HepG2 (cell line): Measurements from ENCODE around the gene UBTD1. TPM values are rescaled to one million over a fixed set of nuclear protein-coding genes. Genes with fewer than 3 reads are reported as not detected.

Experiments
- ATAC-seq: fragments of 200-7000 bp; cut with Tn5 transposase; 3 replicates; pipeline ENCODE4 v1.9.1; 2020; ENCODE audit warnings: mild to moderate bottlenecking, moderate library complexity
- BruUV-seq: library from RNA; stranded (reverse); fragments of 400-500 nt; replicated peaks from 2 replicates; lab custom pipeline; 2021; lab: Mats Ljungman, UMichigan
- CTCF ChIA-PET: fragments of 300-600 bp; formaldehyde crosslinking; extraction: SDS; loops from one replicate; lab custom pipeline; 2021; ENCODE audit warnings: low total read pairs, inconsistent platforms, low intra/inter-chr PET ratio; lab: Yijun Ruan, JAX
- POLR2A ChIA-PET: fragments of 350-600 bp; sonication (Branson Sonifier 250); formaldehyde crosslinking; loops from one replicate; lab custom pipeline; 2020; ENCODE audit warnings: antibody characterized with exemption, inconsistent platforms; lab: Yijun Ruan, JAX
- DNase-seq: peaks from one replicate; pipeline ENCODE4 v3.0.0-alpha.2; 2015; ENCODE audit warnings: low spot score
- FAIRE-seq: peaks from 3 replicates; lab custom pipeline; 2011; peaks lifted over from hg19 to GRCh38; lab: Jason Lieb, UNC
- H2AFZ ChIP-seq: one replicate; pipeline ENCODE4 v1.6.1; 2011; ENCODE audit warnings: low read length, inconsistent platforms
- H3K27ac ChIP-seq: fragments of 300-600 bp; 3 replicates; pipeline ENCODE4 v1.8.0; 2011; ENCODE audit warnings: mixed run types, mild to moderate bottlenecking, mixed read lengths, low read length, inconsistent platforms; ENCODE audit not compliant: insufficient read depth; ENCODE audit errors: extremely low read length
- H3K27me3 ChIP-seq, 2 experiments: fragments of 200-600 bp in 1 of 2; 2 replicates in 1 of 2; 3 replicates in 1 of 2; pipeline versions ENCODE4 v1.6.0 to v1.8.0; 2011; ENCODE audit warnings: low read length in 2 of 2, mild to moderate bottlenecking in 2 of 2, moderate library complexity in 2 of 2, inconsistent platforms in 1 of 2; ENCODE audit not compliant: insufficient read depth in 2 of 2, control insufficient read depth in 1 of 2
- H3K36me3 ChIP-seq, 2 experiments: fragments of 200-600 bp in 1 of 2; replicated peaks in 1 of 2; 2 replicates in 1 of 2; 3 replicates in 1 of 2; pipeline versions ENCODE4 v1.5.1 to v1.8.0; 2011; ENCODE audit warnings: low read length in 2 of 2, inconsistent platforms in 1 of 2; ENCODE audit not compliant: insufficient read depth in 2 of 2, control insufficient read depth in 1 of 2
- H3K4me1 ChIP-seq: 2 replicates; pipeline ENCODE4 v1.5.1; 2012; ENCODE audit warnings: low read length, inconsistent platforms; ENCODE audit not compliant: insufficient read depth
- H3K4me2 ChIP-seq: 2 replicates; pipeline ENCODE4 v1.6.0; 2011; ENCODE audit warnings: low read depth, low read length, inconsistent platforms
- H3K4me3 ChIP-seq, 3 experiments: fragments of 200-600 bp in 1 of 3; sonication (generic), shearing (Covaris generic) in 1 of 3; replicated peaks in 1 of 3; 2 replicates each; pipeline ENCODE4 v1.5.1; 2011 to 2016; ENCODE audit warnings: low read length in 3 of 3, inconsistent platforms in 2 of 3, low read depth in 2 of 3, mild to moderate bottlenecking in 2 of 3, control low read depth in 1 of 3, mixed read lengths in 1 of 3; ENCODE audit not compliant: insufficient read depth in 1 of 3
- H3K79me2 ChIP-seq: one replicate; pipeline ENCODE4 v1.6.1; 2011; ENCODE audit warnings: low read length, inconsistent platforms; ENCODE audit not compliant: insufficient read depth
- H3K9ac ChIP-seq: 2 replicates; pipeline ENCODE4 v1.6.0; 2011; ENCODE audit warnings: mild to moderate bottlenecking, low read depth, low read length, inconsistent platforms; ENCODE audit not compliant: insufficient read depth
- H3K9me3 ChIP-seq: 2 replicates; pipeline ENCODE4 v1.5.1; 2012; ENCODE audit warnings: mild to moderate bottlenecking, low read length
- H4K20me1 ChIP-seq: 2 replicates; pipeline ENCODE4 v1.6.0; 2011; ENCODE audit warnings: inconsistent platforms, mild to moderate bottlenecking, low read length, moderate library complexity; ENCODE audit not compliant: insufficient read depth
- AKAP8 ChIP-seq: sonication (generic); formaldehyde crosslinking; IDR thresholded peaks from 2 replicates; pipeline ENCODE4 v1.5.1; 2020; ENCODE audit warnings: mild to moderate bottlenecking, missing genetic modification reagents
- CCAR2 ChIP-seq: fragments of 200-400 bp; formaldehyde crosslinking; optimal IDR thresholded peaks from 2 replicates; pipeline ENCODE3; 2018; ENCODE audit warnings: low read depth, mild to moderate bottlenecking, low read length, moderate library complexity
- HNRNPUL1 ChIP-seq: fragments of 200-400 bp; formaldehyde crosslinking; IDR thresholded peaks from 2 replicates; pipeline ENCODE4 v1.6.1; 2017; ENCODE audit warnings: low read depth, mild to moderate bottlenecking, low read length, moderate library complexity
- MZF1 ChIP-seq: sonication (generic); formaldehyde crosslinking; IDR thresholded peaks from 2 replicates; pipeline ENCODE4 v1.8.1; 2023; ENCODE audit warnings: mild to moderate bottlenecking, missing genetic modification reagents, borderline replicate concordance
- SP2 ChIP-seq: sonication (generic); formaldehyde crosslinking; IDR thresholded peaks from 2 replicates; pipeline ENCODE4 v1.5.1; 2020; ENCODE audit warnings: mild to moderate bottlenecking, missing genetic modification reagents
- ZBTB43 ChIP-seq: sonication (generic); formaldehyde crosslinking; conservative IDR thresholded peaks from 2 replicates; pipeline ENCODE4 v1.4.0; 2020; ENCODE audit warnings: missing genetic modification reagents
- ZFP82 ChIP-seq: sonication (generic); formaldehyde crosslinking; IDR thresholded peaks from 2 replicates; pipeline ENCODE4 v1.5.1; 2020; ENCODE audit warnings: mild to moderate bottlenecking, missing genetic modification reagents, borderline replicate concordance
- ZFP91 ChIP-seq: sonication (generic); formaldehyde crosslinking; IDR thresholded peaks from 2 replicates; pipeline ENCODE4 v1.9.0; 2022; ENCODE audit warnings: missing genetic modification reagents, mild to moderate bottlenecking, borderline replicate concordance
- ZNF138 ChIP-seq: sonication (generic); formaldehyde crosslinking; IDR thresholded peaks from 2 replicates; pipeline ENCODE4 v1.5.0; 2020; ENCODE audit warnings: mild to moderate bottlenecking, low read depth, missing genetic modification reagents
- ZNF337 ChIP-seq: sonication (generic); formaldehyde crosslinking; IDR thresholded peaks from 2 replicates; pipeline ENCODE4 v1.5.1; 2020; ENCODE audit warnings: missing genetic modification reagents, low read depth, mild to moderate bottlenecking, borderline replicate concordance
- ZNF567 ChIP-seq: sonication (generic); formaldehyde crosslinking; IDR thresholded peaks from 2 replicates; pipeline ENCODE4 v1.8.1; 2023; ENCODE audit warnings: mild to moderate bottlenecking, missing genetic modification reagents, borderline replicate concordance
- ZNF619 ChIP-seq: sonication (generic); formaldehyde crosslinking; IDR thresholded peaks from 2 replicates; pipeline ENCODE4 v1.4.0; 2020; ENCODE audit warnings: mild to moderate bottlenecking, missing genetic modification reagents
- ZNF737 ChIP-seq: sonication (generic); formaldehyde crosslinking; IDR thresholded peaks from 2 replicates; pipeline ENCODE4 v1.5.0; 2020; ENCODE audit warnings: missing genetic modification reagents, mild to moderate bottlenecking, borderline replicate concordance
- ZNF781 ChIP-seq: sonication (generic); formaldehyde crosslinking; IDR thresholded peaks from 2 replicates; pipeline ENCODE4 v1.5.1; 2020; ENCODE audit warnings: borderline replicate concordance, mild to moderate bottlenecking, missing genetic modification reagents; ENCODE audit errors: not compliant biosample characterization
- WGBS: methylation state at CpG from one replicate; pipeline ENCODE4 v1.1.6; 2017; ENCODE audit warnings: low lambda C conversion rate; 5-methylcytosine and 5-hydroxymethylcytosine counted together
- in situ Hi-C: cut with HindIII; loops from 2 replicates; pipeline ENCODE4 v1.10.0; 2017; ENCODE audit warnings: low pct_unique_long_range_greater_than_20kb; ENCODE audit not compliant: extremely low pct_ligation_motif_present
- intact Hi-C: fragments of 100-400 bp; cut with micrococcal nuclease; formaldehyde crosslinking; loops from one replicate; pipeline ENCODE4 v1.10.0; 2022; ENCODE audit not compliant: unreplicated experiment
- polyA plus RNA-seq, 8 experiments: library from polyadenylated mRNA; depleted of rRNA in 3 of 8; stranded (reverse) in 7 of 8; unstranded in 1 of 8; fragments of >200 nt; fragmentation: Illumina TruSeq in 4 of 8; extraction: Trizol in 4 of 8; gene quantifications; 2 replicates each; pipeline versions ENCODE4 v1.2.1 to v1.2.3, GENCODE V29; 2011 to 2016; ENCODE audit warnings: low read depth in 4 of 8, missing spikeins in 1 of 8, mixed read lengths in 1 of 8; ENCODE audit not compliant: insufficient read depth in 1 of 8
- total RNA-seq, 5 experiments: library from RNA; depleted of rRNA; stranded (reverse); fragments of >200 nt; fragmentation: Illumina TruSeq; extraction: Trizol; gene quantifications; 2 replicates each; pipeline ENCODE4 v1.2.3, GENCODE V29; 2016; ENCODE audit warnings: low read depth in 1 of 5

The UBTD1 gene
- total and polyA plus RNA-seq, 2 of the 13 experiments (the other 11 are each of a cell fraction or from before 2014, with no cell fraction given), result 7.9 to 10.0 TPM

- in situ Hi-C loops, result no loop called here
- no peak for TF ChIP-seq ZNF619 (CRISPR knock-in tag)
- no peak for TF ChIP-seq ZNF138 (CRISPR knock-in tag)
- TF ChIP-seq MZF1 (CRISPR knock-in tag), result no peak
- no peak for TF ChIP-seq SP2 (CRISPR knock-in tag)
- TF ChIP-seq AKAP8 (CRISPR knock-in tag), result no peak
- TF ChIP-seq CCAR2, result no peak
- no peak for TF ChIP-seq HNRNPUL1
- no peak for TF ChIP-seq ZNF737
- TF ChIP-seq ZFP82 (CRISPR knock-in tag), result no peak
- no peak for TF ChIP-seq ZFP91 (CRISPR knock-in tag)
- TF ChIP-seq ZBTB43, result no peak
- TF ChIP-seq ZNF567 (CRISPR knock-in tag), result no peak
- TF ChIP-seq ZNF781 (CRISPR knock-in tag), result no peak
- no peak for TF ChIP-seq ZNF337 (CRISPR knock-in tag)
- intact Hi-C loops, result no loop called here
- Histone ChIP-seq H3K9me3 (no peaks in the 10 kb centered on the region), H3K79me2 (peaks cover 13% of the 10 kb centered on the region), H3K27ac (no peak overlapping the region), H3K4me1 (peaks cover 14% of the 10 kb centered on the region), H2AFZ (no peak overlapping the region), H3K4me3 (no peak overlapping the region), H3K4me2 (no peak overlapping the region), H3K36me3 (peaks cover 25 to 76% of the 10 kb centered on the region in 2 experiments), H3K9ac (no peak overlapping the region), H3K27me3 (no peaks in the 10 kb centered on the region), H4K20me1 (no peaks in the 10 kb centered on the region)
- no peak for DNase-seq
- no TSS peak for BruUV-seq
- 88% methylated on average over 9 of the region's 9 CpGs for WGBS
- ATAC-seq, result no peak
- ChIA-PET POLR2A (no interaction called here), CTCF (no interaction called here)
- no peak for FAIRE-seq
These were observed 18.8 kb upstream of the UBTD1 start for GRCh38 chr10:97479939-97480338.
